GM19099 (cell line): ENCODE data around the gene CLN6.

ENCODE experiments used
- POLR2A ChIP-seq: IDR thresholded peaks from 3 replicates; pipeline ENCODE4 v1.6.1; 2011; ENCODE audit warnings: low read depth; ENCODE audit not compliant: insufficient read length; ENCODE audit errors: extremely low read depth

The CLN6 gene

DNA sequence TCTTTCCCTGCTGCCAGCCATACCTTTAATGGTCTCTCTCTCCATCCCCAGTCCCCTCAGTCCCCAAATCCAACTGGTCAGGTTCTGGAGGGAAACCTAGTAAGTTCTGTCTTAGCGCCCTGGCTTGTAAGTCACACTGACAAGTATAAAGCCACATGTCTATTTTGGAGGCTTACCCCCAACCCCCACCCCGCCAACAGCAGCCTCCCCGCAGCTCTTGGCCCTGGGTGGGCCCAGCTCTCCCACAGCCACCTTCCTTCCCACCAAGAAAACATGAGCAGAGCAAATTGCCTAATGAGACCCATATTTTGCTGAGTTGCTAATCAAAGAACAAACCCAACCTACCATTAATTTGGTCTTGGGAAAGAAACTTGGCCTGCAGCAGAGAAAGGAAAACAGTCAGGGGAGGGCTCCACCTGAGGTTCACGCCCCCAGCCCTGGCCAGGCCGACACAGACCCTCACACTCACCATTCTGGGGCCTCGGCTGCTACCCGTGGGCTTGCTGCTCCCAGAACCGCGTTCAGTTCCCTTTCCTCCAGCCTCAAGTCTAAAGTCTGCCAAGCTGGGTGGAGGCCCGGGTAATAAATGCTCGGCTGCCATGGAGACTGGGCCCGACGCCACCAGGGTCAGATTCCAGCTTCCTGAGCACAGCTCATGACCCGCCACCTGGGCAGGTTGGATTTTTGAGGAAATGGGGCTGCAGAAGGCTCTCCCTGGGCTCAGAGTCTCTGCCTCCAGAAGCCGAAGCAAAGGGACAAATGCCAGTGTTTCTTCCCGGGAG is 24.6 kb downstream of the CLN6 start, which contains the start of gene CALML4:
Gene CALML4 (minus strand): TSS at position 557 of the 782 bp plus-strand sequence. CDS start 85 bp downstream, at position 472.
- no peak for TF ChIP-seq POLR2A

DNA sequence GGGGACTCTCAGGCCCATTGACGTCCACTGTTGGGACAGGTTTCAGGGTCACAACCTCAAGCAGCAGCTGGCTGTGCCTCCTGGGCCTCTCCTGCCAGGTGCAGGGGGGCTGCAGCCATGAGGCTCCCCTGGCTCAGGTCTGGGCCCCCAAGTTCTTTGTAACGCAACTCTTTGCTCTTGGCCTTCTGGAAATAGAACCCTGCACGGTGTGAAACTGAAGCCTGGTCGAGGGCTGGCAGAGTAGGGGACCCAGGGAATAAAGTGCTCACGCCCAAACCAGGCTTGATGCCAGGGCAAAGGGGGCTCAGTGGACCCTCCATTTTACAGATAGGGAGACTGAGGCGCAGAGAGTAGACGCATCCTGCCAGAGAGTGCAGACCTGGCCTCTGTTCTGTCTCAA is 25.2 kb downstream of the CLN6 start:
- no peak for TF ChIP-seq POLR2A

DNA sequence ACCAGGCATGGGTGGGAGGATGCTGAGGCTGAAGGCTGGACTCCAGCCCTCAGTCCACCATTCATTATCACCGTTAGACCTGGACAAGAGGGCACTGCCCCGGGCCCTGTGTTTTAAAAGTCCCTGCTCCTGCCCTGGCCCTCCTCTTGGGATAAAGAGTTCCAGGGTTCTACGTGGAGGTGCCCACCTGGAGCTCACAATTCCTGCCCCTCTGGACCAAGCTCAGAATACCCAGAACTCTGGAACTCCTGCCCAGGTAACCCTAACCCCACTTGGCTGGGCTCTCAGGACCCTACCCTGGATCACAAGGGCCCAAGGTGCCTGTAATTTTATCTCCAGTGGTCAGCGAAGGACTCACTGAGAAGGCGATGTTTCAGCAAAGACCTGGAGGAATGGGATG is 25.6 kb downstream of the CLN6 start:
- TF ChIP-seq POLR2A, result no peak

DNA sequence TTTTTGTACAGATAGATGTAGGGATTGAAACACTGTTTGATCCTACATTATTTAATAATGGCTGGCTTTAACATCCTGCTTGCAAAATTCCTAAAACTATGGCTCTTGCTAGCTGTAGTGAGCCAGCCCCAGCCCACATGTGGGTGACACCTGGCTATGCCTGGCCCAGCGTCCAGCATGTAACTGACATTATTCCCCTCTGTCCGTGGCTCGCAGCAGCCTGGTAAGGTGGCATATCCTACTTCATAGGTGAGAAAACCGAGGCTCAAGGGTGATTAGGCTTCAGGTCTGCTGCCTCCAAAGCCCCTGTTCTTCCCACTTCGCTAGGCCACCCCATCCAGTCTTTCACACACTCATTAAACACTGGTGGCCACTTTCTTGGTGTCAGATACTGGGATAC is 26.0 kb downstream of the CLN6 start:
- TF ChIP-seq POLR2A, result no peak

DNA sequence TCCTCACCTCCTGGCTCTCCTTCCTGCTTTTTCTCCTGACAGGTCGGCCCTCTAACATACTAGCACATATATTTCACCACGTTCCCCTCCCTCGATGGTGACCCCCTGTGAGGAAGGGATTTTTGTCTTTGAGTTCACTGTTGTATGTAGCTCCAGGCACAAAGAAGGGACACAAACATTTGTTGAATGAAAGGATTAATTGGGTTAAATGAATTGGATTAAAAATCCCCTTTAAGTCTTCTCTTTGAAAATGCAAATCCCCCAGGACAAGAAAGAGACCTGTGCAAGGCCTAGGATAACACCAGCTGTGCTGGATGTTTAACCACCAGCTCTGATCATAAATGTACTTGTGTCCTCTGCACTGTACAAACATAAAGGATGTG is 27.7 kb downstream of the CLN6 start:
- no peak for TF ChIP-seq POLR2A

DNA sequence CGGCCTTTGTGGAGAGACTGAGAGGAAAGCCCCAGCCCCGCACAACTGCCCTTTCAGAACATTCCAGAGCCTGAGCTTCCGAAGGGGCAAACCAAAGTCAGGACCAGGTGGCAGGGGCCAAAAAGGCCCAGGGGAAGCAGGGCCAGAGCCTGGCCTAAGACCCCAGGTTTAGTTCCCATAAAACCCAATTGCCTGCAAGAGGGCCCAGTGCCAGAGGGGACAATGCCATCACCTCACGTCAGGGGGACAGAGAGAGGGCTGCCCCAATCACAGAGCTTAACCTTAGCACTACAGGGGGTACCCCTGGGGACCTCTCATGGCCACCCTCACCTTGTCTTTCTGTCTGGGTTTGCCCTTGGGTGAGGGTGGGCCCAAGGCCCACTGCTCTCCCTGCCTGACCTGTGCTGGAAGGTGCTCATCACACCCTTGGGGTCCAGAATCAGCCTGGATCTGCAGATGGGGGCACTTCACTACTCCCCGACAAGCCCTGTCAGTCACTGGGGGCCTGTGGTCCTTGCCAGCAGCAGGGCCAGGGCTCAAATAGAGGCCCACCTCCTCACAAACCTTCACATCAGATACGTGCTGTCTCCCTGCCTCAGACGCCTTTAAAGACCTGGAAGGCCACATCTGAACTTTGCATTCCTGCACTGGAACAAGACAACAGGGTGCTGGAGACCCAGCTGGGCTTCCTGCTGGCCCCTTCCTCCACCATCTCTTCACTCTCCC is 28.2 kb downstream of the CLN6 start:
- TF ChIP-seq POLR2A, result no peak

DNA sequence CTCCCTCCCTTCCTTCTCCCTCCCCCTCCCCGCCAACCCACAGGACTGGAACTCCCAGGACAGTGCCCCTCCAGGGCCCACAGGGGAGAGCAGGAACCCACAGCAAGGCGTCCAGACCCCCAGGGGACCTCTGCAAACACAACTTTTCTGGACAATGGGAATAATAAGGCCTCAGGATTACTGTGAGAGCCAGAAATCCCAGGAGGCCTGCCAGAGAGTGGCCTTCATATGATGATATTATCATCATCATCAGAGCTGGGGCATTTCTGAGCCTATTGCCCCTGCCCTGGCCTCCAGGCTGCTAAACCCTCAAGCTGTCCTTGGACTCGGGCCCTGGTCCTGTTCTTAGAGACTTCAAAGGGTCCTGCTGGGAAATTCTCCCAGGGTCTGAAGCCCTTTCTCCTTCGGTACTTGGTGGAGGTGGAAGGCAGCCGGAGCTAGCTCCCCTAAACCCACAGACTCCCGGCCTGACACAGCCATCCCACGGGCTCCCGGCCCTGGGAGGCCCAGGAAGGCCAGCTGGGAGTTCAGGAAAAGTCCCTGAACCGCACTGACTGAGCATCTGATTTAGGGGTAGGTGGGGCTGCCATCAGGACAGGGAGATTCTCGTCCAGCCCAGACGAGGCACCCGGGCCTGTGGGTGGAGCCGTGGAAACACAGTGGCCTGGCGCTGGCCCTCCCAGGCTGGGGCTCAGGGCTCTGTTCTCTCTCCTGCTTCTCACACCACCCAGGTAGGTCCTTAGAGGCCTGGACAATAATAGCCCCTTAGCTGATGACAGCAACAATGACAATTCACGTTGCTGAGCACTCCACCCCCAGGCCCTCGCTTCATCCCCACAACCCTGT is 29.3 kb downstream of the CLN6 start:
- no peak for TF ChIP-seq POLR2A

DNA sequence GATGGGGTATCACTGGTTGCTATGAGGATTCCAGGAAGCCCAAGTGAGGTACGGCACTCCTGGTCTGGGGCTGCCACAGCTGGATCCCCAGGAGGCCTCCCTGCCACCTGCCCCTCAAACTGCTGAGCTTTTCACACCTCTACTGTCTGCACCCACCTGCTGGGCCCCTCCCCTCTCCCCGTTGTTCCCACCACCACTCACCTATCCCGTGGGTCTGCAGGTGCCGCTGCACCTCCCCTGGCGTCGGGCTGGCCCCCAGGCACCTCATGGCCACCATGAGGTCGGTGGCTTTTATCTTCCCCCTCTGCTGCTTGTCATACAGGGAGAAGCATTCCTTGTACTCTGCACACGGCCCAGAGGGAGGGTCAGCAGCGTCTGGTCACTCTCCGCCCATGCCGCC is 30.2 kb downstream of the CLN6 start:
- no peak for TF ChIP-seq POLR2A

DNA sequence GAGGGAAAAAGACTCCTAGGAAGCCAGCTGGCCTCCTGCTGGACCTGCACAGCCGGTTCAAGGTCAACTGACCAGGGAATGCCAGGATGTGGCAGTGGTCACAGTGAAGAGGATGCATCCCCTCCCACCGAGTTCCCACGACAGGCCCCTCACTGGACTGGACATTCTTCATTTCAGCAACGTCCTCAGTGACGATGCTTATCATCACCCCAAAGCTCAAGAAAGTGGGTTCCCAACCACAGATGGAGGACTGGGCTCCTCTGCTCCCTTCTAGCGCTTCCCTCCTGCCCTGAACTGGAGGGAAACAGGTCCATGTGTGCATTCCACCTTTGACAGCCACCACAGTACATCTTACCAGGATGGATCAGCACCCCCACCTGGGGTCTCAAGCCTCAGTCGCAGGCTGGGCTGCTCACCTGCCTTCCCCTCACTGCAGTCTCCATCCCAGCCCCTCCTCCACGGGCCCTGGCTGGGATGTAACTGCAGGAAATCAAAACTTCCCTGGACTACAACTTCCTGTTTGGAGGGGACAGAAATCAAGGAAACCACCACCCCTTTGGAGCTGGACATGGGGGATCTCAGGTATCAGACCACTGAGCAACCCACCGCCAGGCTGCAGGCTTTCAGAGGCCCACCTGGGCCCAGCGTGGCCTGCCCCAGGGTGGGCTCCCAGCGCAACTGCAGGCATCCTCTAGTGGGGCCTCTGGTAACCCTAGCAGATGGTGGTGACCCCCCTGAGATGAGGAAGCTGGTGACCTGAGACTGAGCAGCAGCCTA is 31.7 kb downstream of the CLN6 start:
- TF ChIP-seq POLR2A, result no peak

DNA sequence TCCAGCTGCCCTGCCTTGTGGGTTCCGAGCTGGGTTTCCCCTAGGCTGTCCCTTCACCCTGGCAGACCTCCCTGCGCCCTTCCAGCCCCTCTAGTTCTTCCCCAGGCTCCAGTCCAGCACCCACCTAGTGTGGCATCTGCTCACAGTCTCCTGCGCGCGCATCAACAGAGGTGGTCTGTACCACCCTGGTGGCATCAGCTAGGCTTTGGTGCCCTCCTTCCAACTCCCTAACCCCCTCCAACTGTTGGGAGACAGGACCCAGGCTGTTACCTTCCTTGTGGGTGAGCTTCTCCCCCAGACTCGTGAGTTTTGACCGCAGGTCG is 32.4 kb downstream of the CLN6 start:
- TF ChIP-seq POLR2A, result no peak

DNA sequence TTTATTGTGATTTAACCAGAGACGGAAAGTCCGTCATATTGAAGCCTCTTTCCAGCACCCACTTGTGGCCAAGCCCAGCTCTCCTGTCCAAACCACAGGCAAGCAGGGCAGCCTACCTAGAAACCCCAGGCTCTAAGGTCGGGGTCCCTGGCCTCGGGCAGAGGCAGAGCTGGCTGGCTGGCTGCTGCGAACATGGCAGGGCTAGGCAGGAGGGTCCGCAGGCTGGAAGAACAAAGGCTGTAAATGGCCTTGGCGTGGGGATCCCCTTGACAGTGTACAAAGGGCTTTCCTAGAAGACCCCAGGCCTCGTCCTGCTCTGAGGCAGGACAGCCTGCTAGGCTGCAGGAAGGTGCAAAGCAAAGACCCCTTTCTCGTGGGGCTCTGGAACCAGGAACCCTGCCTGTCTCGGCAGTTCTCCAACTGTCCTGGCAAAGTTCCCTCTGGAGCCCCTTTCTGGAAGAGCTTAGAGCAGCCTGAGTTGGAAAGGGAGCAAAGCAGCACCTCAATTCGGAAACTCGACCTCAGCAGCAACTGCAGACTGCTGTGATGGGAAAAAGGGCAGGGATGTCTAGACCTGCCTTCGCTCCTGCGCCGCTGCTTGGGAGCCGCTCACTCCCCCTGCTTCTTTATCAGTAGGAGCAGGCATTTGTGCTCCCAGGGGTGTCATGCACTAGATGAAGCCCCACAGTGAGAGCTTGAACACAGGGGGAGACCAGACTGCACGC is 32.9 kb downstream of the CLN6 start:
- TF ChIP-seq POLR2A, result no peak

DNA sequence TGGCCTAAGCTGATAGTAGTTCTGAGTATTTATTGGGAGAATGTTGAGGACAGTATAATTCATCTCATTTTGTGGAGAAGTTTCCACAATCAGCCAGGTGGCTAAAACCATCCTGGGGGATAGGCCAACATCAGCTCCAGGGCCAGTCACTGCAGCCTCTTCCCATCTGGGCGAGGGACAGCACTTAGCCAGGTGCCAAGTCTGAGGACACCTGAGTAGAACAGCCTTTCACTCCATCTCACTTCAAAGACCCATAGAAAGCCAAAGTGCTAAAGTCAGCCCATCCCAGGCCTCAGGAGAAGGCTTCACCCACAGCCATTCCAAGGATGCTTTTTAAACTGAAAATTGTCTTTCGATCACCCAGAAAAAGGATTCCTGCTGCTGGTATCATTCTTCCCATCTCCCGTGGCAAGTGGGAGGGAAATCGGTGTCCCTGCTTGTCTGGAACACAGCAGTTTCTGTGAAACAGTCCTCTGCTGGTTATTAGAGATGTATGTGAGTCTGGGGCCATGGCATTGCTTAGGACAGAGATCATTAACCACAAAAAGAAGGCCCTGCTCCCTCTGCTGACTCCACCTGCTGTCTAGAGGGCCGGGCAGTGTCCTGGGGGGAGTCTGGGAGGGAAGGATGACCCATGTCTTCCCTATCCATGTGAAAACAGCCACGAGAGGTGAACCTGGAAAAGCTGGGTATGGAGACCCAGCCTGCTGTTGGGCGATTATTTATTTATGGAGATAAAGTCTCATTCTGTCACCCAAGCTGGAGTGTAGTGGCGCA is 34.0 kb downstream of the CLN6 start:
- TF ChIP-seq POLR2A, result no peak

DNA sequence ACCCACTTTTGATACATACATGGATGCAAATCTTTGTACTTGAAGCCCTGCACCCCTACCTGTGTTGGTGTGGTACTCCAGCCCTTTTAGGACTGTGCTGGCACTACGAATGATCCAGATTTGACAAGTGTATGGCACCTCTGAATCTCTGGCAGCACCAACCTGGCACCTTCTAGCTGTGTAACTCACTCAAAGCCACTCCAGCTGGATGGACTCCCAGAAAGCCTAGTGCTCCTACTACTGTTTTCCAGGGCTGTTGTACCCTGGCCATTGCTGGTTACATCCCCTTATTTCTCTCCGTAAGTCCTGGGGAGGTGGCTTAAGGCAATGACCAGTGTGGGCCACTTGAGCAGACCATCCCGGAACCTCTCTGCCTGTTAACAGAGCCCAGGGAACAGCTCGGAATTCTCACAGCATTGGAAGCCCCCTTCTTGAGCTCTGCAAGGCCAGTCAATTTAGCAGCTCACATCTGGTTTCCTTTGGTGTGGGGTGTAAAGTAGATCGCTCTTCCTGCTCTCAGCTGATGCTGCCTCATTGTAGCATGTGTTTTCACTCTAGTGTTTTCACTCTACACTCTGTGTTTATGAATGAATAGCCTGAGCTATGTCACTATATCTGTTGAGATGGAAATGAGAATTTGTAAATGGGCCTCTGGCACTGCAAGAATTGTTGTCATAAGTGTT is 36.6 kb downstream of the CLN6 start:
- TF ChIP-seq POLR2A, result no peak

DNA sequence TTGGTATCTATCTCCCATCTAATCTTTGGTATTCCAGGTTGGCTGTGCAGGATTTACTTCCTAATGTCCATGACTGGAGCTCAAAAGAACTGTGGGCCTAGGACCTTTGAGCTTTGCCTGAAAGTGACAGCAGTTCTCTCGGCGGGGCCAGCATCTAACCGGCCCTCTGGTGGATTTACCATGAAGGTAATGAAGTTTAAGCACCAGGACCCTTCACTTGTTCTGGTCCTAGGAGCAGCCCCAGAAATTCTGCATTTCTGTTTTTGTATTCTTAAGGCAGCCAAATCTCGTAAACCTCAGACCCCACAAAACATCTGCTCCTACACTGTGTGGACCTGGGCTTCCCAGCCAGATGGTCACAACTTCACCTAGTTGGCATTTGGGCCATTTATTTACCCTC is 37.4 kb downstream of the CLN6 start:
- TF ChIP-seq POLR2A, result no peak

DNA sequence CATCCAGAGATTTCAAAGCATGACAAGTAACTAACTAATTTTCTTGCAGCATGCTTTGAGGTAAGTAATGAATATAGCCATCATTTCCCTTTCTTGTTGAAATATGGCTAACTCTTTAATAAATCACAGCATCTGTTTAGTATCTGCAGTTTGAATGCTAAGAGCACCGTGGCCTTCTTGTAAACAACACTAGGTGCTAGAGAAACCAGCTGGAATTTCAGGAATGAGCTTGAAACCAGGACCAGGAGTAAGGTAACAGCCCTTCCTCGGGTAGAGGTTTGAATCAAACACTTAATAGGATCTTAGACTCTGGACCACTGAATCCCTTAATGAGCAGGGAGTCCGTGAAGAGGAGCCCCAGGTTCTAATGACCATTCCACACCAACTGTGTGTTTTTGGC is 38.0 kb downstream of the CLN6 start:
- no peak for TF ChIP-seq POLR2A
